GM04504 (cell line): ENCODE results near the gene MED4.
"Not testable (repeated sequence)": the region's sequence is repeated elsewhere in the genome, so short reads cannot be mapped to it uniquely, and the experiment has no call there.

Source experiments
- DNase-seq: peaks from one replicate; pipeline ENCODE4 v3.0.0-alpha.2; 2012; ENCODE audit warnings: low read depth

The MED4 gene

GRCh38 chr13:48094404-48094780, 512 bp downstream of the MED4 start:
- no peak for DNase-seq

GRCh38 chr13:48093588-48093987, 1.3 kb downstream of the MED4 start:
- DNase-seq: no peak

- DNase-seq: no peak
Measured at GRCh38 chr13:48086272-48086671, 8.6 kb downstream of the MED4 start.

GRCh38 chr13:48081739-48082138, 13.2 kb downstream of the MED4 start:
- DNase-seq: no peak

- no peak for DNase-seq
Measured at GRCh38 chr13:48078251-48078656, 16.6 kb downstream of the MED4 start.

- DNase-seq: no peak
Measured at GRCh38 chr13:48074006-48074405, 20.9 kb downstream of the MED4 start.

GRCh38 chr13:48072787-48073186, 22.1 kb downstream of the MED4 start:
- no peak for DNase-seq

- DNase-seq: no peak
Measured at GRCh38 chr13:48072304-48072703, 22.6 kb downstream of the MED4 start.

GRCh38 chr13:48070942-48071341, 24.0 kb downstream of the MED4 start:
- DNase-seq: no peak

- no peak for DNase-seq
Measured at GRCh38 chr13:48069573-48069972, 25.3 kb downstream of the MED4 start.

GRCh38 chr13:48068952-48069351, 26.0 kb downstream of the MED4 start:
- DNase-seq: no peak

GRCh38 chr13:48068036-48068435, 26.9 kb downstream of the MED4 start:
- DNase-seq: no peak

GRCh38 chr13:48066310-48066989, 28.5 kb downstream of the MED4 start:
- no peak for DNase-seq

- not testable (repeated sequence) for DNase-seq
Measured at GRCh38 chr13:48059951-48060350, 35.0 kb downstream of the MED4 start.

- not testable (repeated sequence) for DNase-seq
Measured at GRCh38 chr13:48058536-48058935, 36.4 kb downstream of the MED4 start.

GRCh38 chr13:48055712-48056111, 39.2 kb downstream of the MED4 start:
- no peak for DNase-seq

GRCh38 chr13:48054601-48055000, 40.3 kb downstream of the MED4 start:
- DNase-seq: no peak

- DNase-seq: no peak
Measured at GRCh38 chr13:48050550-48050949, 44.4 kb downstream of the MED4 start.

GRCh38 chr13:48043789-48044503, 51.0 kb downstream of the MED4 start:
- DNase-seq: peak; percentile 27

- no peak for DNase-seq
Measured at GRCh38 chr13:48042894-48043293, 52.0 kb downstream of the MED4 start.

- DNase-seq: no peak
Measured at GRCh38 chr13:48040896-48041295, 54.0 kb downstream of the MED4 start.

GRCh38 chr13:48040049-48040448, 54.9 kb downstream of the MED4 start:
- no peak for DNase-seq

- no peak for DNase-seq
Measured at GRCh38 chr13:48038761-48039160, 56.1 kb downstream of the MED4 start.
